HUES6 (cell line): ENCODE measurements around the gene CBARP.

Experiments used
- H3K27ac ChIP-seq: 2 replicates; pipeline ENCODE4 v1.7.0; 2013; ENCODE audit warnings: low read depth, mild to moderate bottlenecking, low read length, inconsistent platforms
- H3K27me3 ChIP-seq: 2 replicates; pipeline ENCODE4 v1.6.1; 2013; ENCODE audit warnings: low read length; ENCODE audit not compliant: control insufficient read depth, insufficient read depth
- H3K36me3 ChIP-seq: 2 replicates; pipeline ENCODE4 v1.6.1; 2013; ENCODE audit warnings: low read length; ENCODE audit not compliant: control insufficient read depth, insufficient read depth
- H3K4me1 ChIP-seq: 2 replicates; pipeline ENCODE4 v1.6.1; 2013; ENCODE audit warnings: low read length; ENCODE audit not compliant: control insufficient read depth, insufficient read depth
- H3K4me3 ChIP-seq: 2 replicates; pipeline ENCODE4 v1.5.1; 2013; ENCODE audit warnings: low read depth, low read length
- H3K9ac ChIP-seq: one replicate; pipeline ENCODE4 v1.6.1; 2013; ENCODE audit warnings: mild to moderate bottlenecking, low read length
- H3K9me3 ChIP-seq: 2 replicates; pipeline ENCODE4 v1.6.1; 2013; ENCODE audit warnings: low read depth, low read length; ENCODE audit not compliant: control insufficient read depth, insufficient read depth

Gene CBARP

GRCh38 chr19:1225440-1226226 lies 12.2 kb downstream of the CBARP start:
- no peaks in the 10 kb centered on the region for H3K27me3 ChIP-seq
- H3K27ac ChIP-seq, result no peak overlapping the region
- no peaks in the 10 kb centered on the region for H3K9me3 ChIP-seq
- H3K9ac ChIP-seq, result no peak overlapping the region
- H3K36me3 ChIP-seq, result peaks cover 56% of the 10 kb centered on the region
- no peak overlapping the region for H3K4me3 ChIP-seq
- no peaks in the 10 kb centered on the region for H3K4me1 ChIP-seq

GRCh38 chr19:1224847-1225246 lies 13.0 kb downstream of the CBARP start:
- Histone ChIP-seq H3K36me3 (peaks cover 60% of the 10 kb centered on the region), H3K4me1 (no peaks in the 10 kb centered on the region), H3K9ac (no peak overlapping the region), H3K4me3 (no peak overlapping the region), H3K27me3 (no peaks in the 10 kb centered on the region), H3K9me3 (no peaks in the 10 kb centered on the region), H3K27ac (no peak overlapping the region)

- no peaks in the 10 kb centered on the region for H3K9me3 ChIP-seq
- no peaks in the 10 kb centered on the region for H3K27me3 ChIP-seq
- no peaks in the 10 kb centered on the region for H3K4me1 ChIP-seq
- H3K9ac ChIP-seq, result no peak overlapping the region
- H3K36me3 ChIP-seq, result peaks cover 61% of the 10 kb centered on the region
- no peak overlapping the region for H3K27ac ChIP-seq
- H3K4me3 ChIP-seq, result no peak overlapping the region
Observed at GRCh38 chr19:1224047-1224825, 13.6 kb downstream of the CBARP start.

GRCh38 chr19:1223018-1223855 lies 14.6 kb downstream of the CBARP start:
- H3K9ac ChIP-seq, result no peak overlapping the region
- H3K27ac ChIP-seq, result no peak overlapping the region
- no peaks in the 10 kb centered on the region; the same call in 1 of the 2 replicates for H3K4me1 ChIP-seq
- no peaks in the 10 kb centered on the region for H3K27me3 ChIP-seq
- H3K9me3 ChIP-seq, result no peaks in the 10 kb centered on the region
- H3K36me3 ChIP-seq, result peaks cover 60% of the 10 kb centered on the region
- H3K4me3 ChIP-seq, result no peak overlapping the region

- Histone ChIP-seq H3K4me1 (peaks cover 3% of the 10 kb centered on the region; the same call in 1 of the 2 replicates), H3K9me3 (no peaks in the 10 kb centered on the region), H3K27ac (no peak overlapping the region), H3K4me3 (no peak overlapping the region), H3K36me3 (peaks cover 57% of the 10 kb centered on the region), H3K9ac (no peak overlapping the region), H3K27me3 (no peaks in the 10 kb centered on the region)
Observed at GRCh38 chr19:1222394-1222793, 15.4 kb downstream of the CBARP start.

- no peak overlapping the region for H3K27ac ChIP-seq
- no peak overlapping the region for H3K9ac ChIP-seq
- H3K9me3 ChIP-seq, result no peaks in the 10 kb centered on the region
- H3K36me3 ChIP-seq, result peaks cover 53% of the 10 kb centered on the region
- H3K27me3 ChIP-seq, result no peaks in the 10 kb centered on the region
- peaks cover 8% of the 10 kb centered on the region; the same call in 1 of the 2 replicates for H3K4me1 ChIP-seq
- no peak overlapping the region for H3K4me3 ChIP-seq
Observed at GRCh38 chr19:1221904-1222255, 15.9 kb downstream of the CBARP start.

GRCh38 chr19:1220976-1221903 lies 16.6 kb downstream of the CBARP start:
- peaks cover 47% of the 10 kb centered on the region for H3K36me3 ChIP-seq
- peaks cover 15% of the 10 kb centered on the region; the same call in 1 of the 2 replicates for H3K4me1 ChIP-seq

GRCh38 chr19:1220477-1220930 lies 17.3 kb downstream of the CBARP start:
- H3K36me3 ChIP-seq, result peaks cover 40% of the 10 kb centered on the region
- peaks cover 15% of the 10 kb centered on the region; the same call in 1 of the 2 replicates for H3K4me1 ChIP-seq
- H3K9me3 ChIP-seq, result no peaks in the 10 kb centered on the region
- H3K27me3 ChIP-seq, result no peaks in the 10 kb centered on the region
- H3K4me3 ChIP-seq, result no peak overlapping the region
- H3K27ac ChIP-seq, result no peak overlapping the region
- no peak overlapping the region for H3K9ac ChIP-seq

More at GRCh38 chr19:1220976-1221903, 16.6 kb downstream of the CBARP start:
- Histone ChIP-seq H3K9me3 (no peaks in the 10 kb centered on the region), H3K27ac (0 out of 2 replicates have a peak overlapping the region, but pooled peaks have one; percentile 18), H3K27me3 (no peaks in the 10 kb centered on the region), H3K9ac (no peak overlapping the region), H3K4me3 (no peak overlapping the region)

- Histone ChIP-seq H3K9me3 (no peaks in the 10 kb centered on the region), H3K4me1 (peaks cover 18% of the 10 kb centered on the region), H3K4me3 (no peak overlapping the region), H3K36me3 (peaks cover 37% of the 10 kb centered on the region), H3K9ac (no peak overlapping the region), H3K27ac (no peak overlapping the region), H3K27me3 (no peaks in the 10 kb centered on the region)
Observed at GRCh38 chr19:1219786-1220476, 17.9 kb downstream of the CBARP start.
